D721Med (cell line): ENCODE measurements around the gene DNASE2B.

Source experiments
- DNase-seq: peaks from one replicate; pipeline ENCODE4 v3.0.0; 2011; ENCODE audit warnings: low spot score; ENCODE audit not compliant: insufficient read length
- FAIRE-seq: peaks from 2 replicates; lab custom pipeline; 2011; peaks lifted over from hg19 to GRCh38; lab: Jason Lieb, UNC
- CTCF ChIP-seq: IDR thresholded peaks from 2 replicates; pipeline ENCODE4 v1.5.1; 2012; ENCODE audit warnings: mild to moderate bottlenecking, control low read depth; ENCODE audit not compliant: insufficient read depth; ENCODE audit errors: missing control alignments

DNASE2B gene

GRCh38 chr1:84427250-84428188 is 29.2 kb downstream of the DNASE2B start:
- no peak for DNase-seq
- no peak for TF ChIP-seq CTCF
- no peak for FAIRE-seq

GRCh38 chr1:84428235-84428634 is 30.0 kb downstream of the DNASE2B start:
- no peak for DNase-seq
- no peak for TF ChIP-seq CTCF
- FAIRE-seq, result no peak

DNA sequence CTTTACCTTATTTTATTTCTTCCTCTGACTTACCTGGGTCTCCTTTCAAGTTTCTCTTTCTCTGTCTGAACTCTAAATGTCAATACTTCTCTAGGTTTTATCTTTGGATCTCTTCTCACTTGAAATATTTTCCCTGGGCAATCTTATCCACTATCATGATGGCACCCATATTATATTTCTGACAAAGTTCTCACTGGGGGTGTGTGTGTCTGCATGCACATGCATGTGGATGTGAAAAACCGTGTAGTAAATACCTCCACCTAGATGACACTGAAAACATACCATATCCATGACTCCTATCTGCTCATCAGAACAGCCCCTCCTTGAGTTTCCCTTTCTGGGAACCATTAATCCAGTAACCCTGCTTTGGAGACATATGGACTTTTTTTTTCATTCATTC is 30.9 kb downstream of the DNASE2B start:
- TF ChIP-seq CTCF, result no peak
- FAIRE-seq, result no peak
- DNase-seq, result no peak

DNA sequence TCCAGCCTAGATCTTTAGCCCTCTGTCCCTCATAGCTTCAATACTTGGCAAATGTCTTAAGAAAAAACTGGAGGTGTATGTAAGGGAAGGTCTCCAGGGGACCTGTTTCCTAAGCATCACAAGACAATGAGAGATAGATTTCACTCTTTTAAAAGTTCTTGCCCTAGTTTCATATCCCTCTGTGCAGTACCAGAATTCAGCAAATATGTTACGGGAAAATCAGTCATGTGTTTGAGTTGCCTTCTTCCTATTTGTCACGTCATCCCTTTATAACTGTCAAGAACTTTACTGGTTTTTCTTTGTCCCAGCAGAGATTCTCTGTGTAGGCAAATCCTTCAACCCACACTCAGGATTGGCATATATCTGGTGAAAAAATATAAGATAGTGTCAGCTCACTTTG is 32.3 kb downstream of the DNASE2B start:
- DNase-seq, result no peak
- TF ChIP-seq CTCF, result no peak
- FAIRE-seq, result no peak

DNA sequence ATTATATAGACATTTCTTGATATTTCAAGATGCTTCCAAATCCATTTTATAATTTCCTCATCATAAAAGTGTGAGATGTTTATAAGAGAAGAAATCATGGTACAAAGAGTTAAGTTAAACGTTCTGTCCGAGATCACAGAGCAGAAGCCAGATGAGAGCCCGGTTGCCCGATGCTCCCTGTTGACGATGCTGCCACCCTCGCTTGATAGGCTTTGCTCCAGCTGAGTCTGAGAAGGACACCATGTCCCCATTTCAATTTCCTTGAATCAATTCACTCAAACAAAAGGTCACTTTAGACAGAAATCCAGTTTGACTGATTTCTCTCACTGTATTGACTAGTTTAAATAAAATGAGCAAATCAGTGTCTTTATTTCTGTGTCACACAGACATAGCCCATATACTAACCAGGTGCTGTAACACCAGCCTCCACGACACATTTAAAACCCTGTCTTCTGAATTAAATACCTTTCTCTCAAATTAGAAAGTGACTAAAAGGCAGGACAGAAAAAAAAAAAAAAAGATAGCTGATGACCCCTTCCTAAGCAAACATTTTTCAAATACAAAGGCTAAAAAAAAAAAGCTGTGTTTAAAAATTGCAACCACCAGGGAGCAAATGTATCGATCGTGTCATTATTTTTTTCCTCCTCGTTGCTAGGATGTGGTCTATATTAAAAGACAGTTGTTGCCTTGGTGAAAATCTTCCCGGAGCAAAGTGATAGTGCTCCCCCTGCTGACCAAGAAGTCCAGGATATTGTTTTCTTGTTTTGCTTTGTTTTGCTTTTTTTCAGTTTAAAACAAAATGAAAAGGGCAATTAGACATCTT is 35.2 kb downstream of the DNASE2B start:
- peak; percentile 94 for FAIRE-seq

GRCh38 chr1:84434081-84434769 is 35.9 kb downstream of the DNASE2B start:
- no peak for DNase-seq
- no peak for TF ChIP-seq CTCF
- no peak for FAIRE-seq

More for the DNA sequence above, 35.2 kb downstream of the DNASE2B start:
- DNase-seq, result peak; percentile 15
- peak; percentile 89 for TF ChIP-seq CTCF
